Panc1 (cell line): ENCODE results near the gene KRTAP6-1. TPM values are rescaled to one million over a fixed set of nuclear protein-coding genes. Genes with fewer than 3 reads are reported as not detected.

Experiments used
- ATAC-seq: fragments of 200-7000 bp; cut with Tn5 transposase; 2 replicates; pipeline ENCODE4 v1.9.1; 2020; ENCODE audit warnings: mild to moderate bottlenecking, moderate library complexity
- BruUV-seq: library from RNA; stranded (reverse); fragments of 400-500 nt; replicated peaks from 2 replicates; lab custom pipeline; 2021; lab: Mats Ljungman, UMichigan
- CTCF ChIA-PET: fragments of 300-600 bp; sonication (Branson Sonifier 250); formaldehyde crosslinking; loops from one replicate; lab custom pipeline; 2022; ENCODE audit warnings: antibody characterized with exemption; lab: Charles Lee
- POLR2A ChIA-PET: fragments of 300-600 bp; sonication (Branson Sonifier 250); formaldehyde crosslinking; loops from one replicate; lab custom pipeline; 2022; ENCODE audit warnings: antibody characterized with exemption; lab: Charles Lee
- DNase-seq: peaks from one replicate; pipeline ENCODE4 v3.0.0-alpha.2; 2010; ENCODE audit warnings: low read depth, low spot score
- H3K27ac ChIP-seq: 2 replicates; pipeline ENCODE4 v1.5.1; 2011; ENCODE audit warnings: mild to moderate bottlenecking, low read length, inconsistent platforms
- H3K27me3 ChIP-seq: fragments of 200-500 bp; sonication (Bioruptor generic); 2 replicates; pipeline ENCODE4 v1.6.0; 2014; ENCODE audit warnings: low read length, inconsistent platforms; ENCODE audit not compliant: control insufficient read depth, insufficient read depth
- H3K36me3 ChIP-seq: fragments of 200-500 bp; sonication (Bioruptor generic); 2 replicates; pipeline ENCODE4 v1.5.1; 2014; ENCODE audit warnings: inconsistent platforms, mild to moderate bottlenecking, low read length, moderate library complexity; ENCODE audit not compliant: control insufficient read depth, insufficient read depth
- H3K4me1 ChIP-seq: 2 replicates; pipeline ENCODE4 v1.5.1; 2011; ENCODE audit warnings: inconsistent platforms, mild to moderate bottlenecking, low read length, moderate library complexity; ENCODE audit not compliant: control insufficient read depth, insufficient read depth
- H3K4me3 ChIP-seq, 2 experiments: 2 replicates each; pipeline ENCODE4 v1.5.1; 2011 to 2012; ENCODE audit warnings: low read depth in 2 of 2, low read length in 2 of 2, mild to moderate bottlenecking in 2 of 2, inconsistent platforms in 1 of 2, moderate library complexity in 1 of 2
- H3K9me3 ChIP-seq: fragments of 200-500 bp; sonication (Bioruptor generic); 2 replicates; pipeline ENCODE4 v1.5.1; 2014; ENCODE audit warnings: low read depth, mild to moderate bottlenecking, inconsistent platforms, low read length, moderate library complexity; ENCODE audit not compliant: control insufficient read depth, insufficient read depth
- CTCF ChIP-seq: fragments of 450-650 bp; IDR thresholded peaks from 2 replicates; pipeline ENCODE4 v1.5.1; 2017; ENCODE audit warnings: mild to moderate bottlenecking
- POLR2AphosphoS5 ChIP-seq: IDR thresholded peaks from 2 replicates; pipeline ENCODE4 v1.6.1; 2012; ENCODE audit warnings: mild to moderate bottlenecking, low read depth, low read length, moderate library complexity
- REST ChIP-seq, 2 experiments: IDR thresholded peaks; 2 replicates each; pipeline ENCODE4 v1.6.1; 2011 to 2012; ENCODE audit warnings: low read depth in 2 of 2, control low read depth in 1 of 2, low read length in 1 of 2, mild to moderate bottlenecking in 1 of 2, moderate library complexity in 1 of 2; ENCODE audit not compliant: insufficient read depth in 1 of 2
- SIN3A ChIP-seq: IDR thresholded peaks from 2 replicates; pipeline ENCODE4 v1.6.1; 2012; ENCODE audit warnings: low read depth, mild to moderate bottlenecking, low read length, moderate library complexity, borderline replicate concordance; ENCODE audit not compliant: insufficient read depth
- TCF7L2 ChIP-seq: IDR thresholded peaks from 2 replicates; pipeline ENCODE4 v1.6.1; 2011; ENCODE audit warnings: mild to moderate bottlenecking, low read depth, low read length, inconsistent platforms
- in situ Hi-C: cut with HindIII; loops from 2 replicates; pipeline ENCODE4 v1.10.0; 2016; ENCODE audit warnings: low sequenced_read_pairs, low pct_unique_long_range_greater_than_20kb
- intact Hi-C: fragments of 100-400 bp; cut with micrococcal nuclease; formaldehyde crosslinking; loops from one replicate; pipeline ENCODE4 v1.10.0; 2022; ENCODE audit not compliant: unreplicated experiment
- total RNA-seq: library from RNA; stranded (reverse); gene quantifications from one replicate; pipeline ENCODE4 v1.2.1, GENCODE V29; 2021; ENCODE audit not compliant: unreplicated experiment

The KRTAP6-1 gene
- total RNA-seq, 1 experiment from 2014 or later, result not detected

GRCh38 chr21:30629200-30629599, 15.5 kb upstream of the KRTAP6-1 start:
- Histone ChIP-seq H3K27ac (no peak overlapping the region), H3K9me3 (no peaks in the 10 kb centered on the region), H3K4me1 (no peaks in the 10 kb centered on the region), H3K4me3 (no peak overlapping the region), H3K27me3 (no peaks in the 10 kb centered on the region), H3K36me3 (no peaks in the 10 kb centered on the region)
- in situ Hi-C loops (no loop called here), intact Hi-C loops (no loop called here)
- CTCF ChIA-PET, result no interaction called here
- POLR2A ChIA-PET, result no interaction called here
- DNase-seq (no peak), ATAC-seq (no peak)
- TF ChIP-seq CTCF (no peak), POLR2AphosphoS5 (no peak), REST (IDR thresholded peaks at IDR 0.05; ENCODE audit: insufficient read depth in 1 of 2, low read depth in 2 of 2, low read length in 1 of 2) (no peak), TCF7L2 (no peak)
- no TSS peak for BruUV-seq

- BruUV-seq, result no TSS peak
- DNase-seq, result no peak
- CTCF ChIA-PET, result no interaction called here
Measured at GRCh38 chr21:30628109-30628508, 14.4 kb upstream of the KRTAP6-1 start.

More at GRCh38 chr21:30628109-30628508, 14.4 kb upstream of the KRTAP6-1 start:
- no peaks in the 10 kb centered on the region for H3K36me3 ChIP-seq
- no peaks in the 10 kb centered on the region for H3K4me1 ChIP-seq
- POLR2A ChIA-PET, result no interaction called here
- TF ChIP-seq CTCF (no peak), SIN3A (no peak), REST (IDR thresholded peaks at IDR 0.05; ENCODE audit: insufficient read depth in 1 of 2, low read depth in 2 of 2, low read length in 1 of 2) (no peak), POLR2AphosphoS5 (no peak), TCF7L2 (no peak)
- no peak overlapping the region for H3K27ac ChIP-seq
- no peaks in the 10 kb centered on the region for H3K9me3 ChIP-seq
- no peak for ATAC-seq
- intact Hi-C loops (no loop called here), in situ Hi-C loops (no loop called here)
- H3K4me3 ChIP-seq, result no peak overlapping the region
- no peaks in the 10 kb centered on the region for H3K27me3 ChIP-seq
